ENCODE data around the gene PRRG2. TPM values are rescaled to one million over a fixed set of nuclear protein-coding genes. Genes with fewer than 3 reads are reported as not detected.

PRRG2 gene
- total and polyA plus RNA-seq, 9 of the 15 experiments (the other 6 are each of a cell fraction or from before 2014, with no cell fraction given), result 0.06 to 1.1 (median 0.33) TPM

GRCh38 chr19:49581007-49581508 is at the start of gene PRRG2 (continued):
- TF ChIP-seq, protein P1, sequence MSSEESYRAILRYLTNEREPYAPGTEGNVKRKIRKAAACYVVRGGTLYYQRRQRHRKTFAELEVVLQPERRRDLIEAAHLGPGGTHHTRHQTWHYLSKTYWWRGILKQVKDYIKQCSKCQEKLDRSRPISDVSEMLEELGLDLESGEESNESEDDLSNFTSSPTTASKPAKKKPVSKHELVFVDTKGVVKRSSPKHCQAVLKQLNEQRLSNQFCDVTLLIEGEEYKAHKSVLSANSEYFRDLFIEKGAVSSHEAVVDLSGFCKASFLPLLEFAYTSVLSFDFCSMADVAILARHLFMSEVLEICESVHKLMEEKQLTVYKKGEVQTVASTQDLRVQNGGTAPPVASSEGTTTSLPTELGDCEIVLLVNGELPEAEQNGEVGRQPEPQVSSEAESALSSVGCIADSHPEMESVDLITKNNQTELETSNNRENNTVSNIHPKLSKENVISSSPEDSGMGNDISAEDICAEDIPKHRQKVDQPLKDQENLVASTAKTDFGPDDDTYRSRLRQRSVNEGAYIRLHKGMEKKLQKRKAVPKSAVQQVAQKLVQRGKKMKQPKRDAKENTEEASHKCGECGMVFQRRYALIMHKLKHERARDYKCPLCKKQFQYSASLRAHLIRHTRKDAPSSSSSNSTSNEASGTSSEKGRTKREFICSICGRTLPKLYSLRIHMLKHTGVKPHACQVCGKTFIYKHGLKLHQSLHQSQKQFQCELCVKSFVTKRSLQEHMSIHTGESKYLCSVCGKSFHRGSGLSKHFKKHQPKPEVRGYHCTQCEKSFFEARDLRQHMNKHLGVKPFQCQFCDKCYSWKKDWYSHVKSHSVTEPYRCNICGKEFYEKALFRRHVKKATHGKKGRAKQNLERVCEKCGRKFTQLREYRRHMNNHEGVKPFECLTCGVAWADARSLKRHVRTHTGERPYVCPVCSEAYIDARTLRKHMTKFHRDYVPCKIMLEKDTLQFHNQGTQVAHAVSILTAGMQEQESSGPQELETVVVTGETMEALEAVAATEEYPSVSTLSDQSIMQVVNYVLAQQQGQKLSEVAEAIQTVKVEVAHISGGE (CRISPR knock-in tag; IDR thresholded peaks at IDR 0.05), result peak in 1 of 3 experiments; percentile 90; a peak in 1 of 6 replicates

- H3K4me2 ChIP-seq (ENCODE audit: insufficient read depth, low read length), result peak overlapping the region; percentile 92
- ATAC-seq (peak; percentile 93), FAIRE-seq (peak; percentile 42), DNase-seq (ENCODE audit: extremely low read depth in 1 of 4, low spot score in 3 of 4) (peak; percentile 83 to 86 (median 85))
- peak overlapping the region; percentile 69 to 94 for H3K9ac ChIP-seq (ENCODE audit: insufficient read depth in 1 of 2, low read depth in 2 of 2, low read length in 2 of 2)
- ChIA-PET CTCF (ENCODE audit: low intra/inter-chr PET ratio) (interaction anchor here (0.9 kb wide), 1 partner anchor 38 kb away, joined by 4 read pairs; no protein-coding TSS in a partner anchor), POLR2A (interaction anchor here (0.5 to 1.5 kb wide), 9 partner anchors 9 to 911 kb away, joined by 3 to 7 read pairs (median 3); partner anchors contain the start of gene RPS11)
- intact Hi-C loops (cut with micrococcal nuclease) (no loop called here), in situ Hi-C loops (cut with MboI) (no loop called here)
- no TSS peak for BruUV-seq (replicated peaks)
- H3K4me3 ChIP-seq, result peak overlapping the region; percentile 71
- H2AFZ ChIP-seq (ENCODE audit: low read depth, low read length), result peak overlapping the region; percentile 94
- H3K9me1 ChIP-seq (ENCODE audit: control insufficient read depth, insufficient read depth, low read length), result no peaks in the 10 kb centered on the region
- peak overlapping the region; percentile 73 for H3K27ac ChIP-seq (ENCODE audit: extremely low read depth, low read depth, low read length)
- peaks cover 11 to 30% of the 10 kb centered on the region in 2 experiments; a peak in 4 of 5 replicates for H3K4me1 ChIP-seq (replicated peaks in 1 of 2; ENCODE audit: control insufficient read depth in 2 of 2, insufficient read depth in 2 of 2, low read length in 2 of 2)
- no peaks in the 10 kb centered on the region for H4K20me1 ChIP-seq (replicated peaks; ENCODE audit: control insufficient read depth, insufficient read depth, low read length)
- no peaks in the 10 kb centered on the region for H3K27me3 ChIP-seq (ENCODE audit: control insufficient read depth in 2 of 2, insufficient read depth in 2 of 2, low read length in 2 of 2)
- H3K36me3 ChIP-seq (ENCODE audit: control insufficient read depth, insufficient read depth, low read length), result no peaks in the 10 kb centered on the region
- no peaks in the 10 kb centered on the region for H3K79me2 ChIP-seq (ENCODE audit: control insufficient read depth, insufficient read depth, low read length)
- no peaks in the 10 kb centered on the region for H3K9me3 ChIP-seq (replicated peaks; ENCODE audit: control insufficient read depth, insufficient read depth, low read depth, low read length)
- WGBS (ENCODE audit: insufficient coverage, low coverage, missing lambda C conversion rate), result 1% methylated on average over 51 of the region's 87 CpGs
- TF ChIP-seq TAF1 (IDR thresholded peaks at IDR 0.05; ENCODE audit: control insufficient read depth, extremely low read depth, insufficient read depth, low read length, severe bottlenecking) (peak; percentile 20), ZNF197 (CRISPR knock-in tag; IDR thresholded peaks at IDR 0.05; ENCODE audit: low read depth) (no peak), CTCF (IDR thresholded peaks at IDR 0.05 in 2 of 3, conservative IDR thresholded peaks at IDR 0.05 in 1 of 3; ENCODE audit: insufficient read depth in 2 of 3, low read depth in 1 of 3, low read length in 3 of 3) (peak; percentile 36 to 66 (median 37); a peak in 5 of 6 replicates), MXI1 (IDR thresholded peaks at IDR 0.05; ENCODE audit: low read depth, low read length) (peak; percentile 9; the same call in 1 of the 2 replicates), USF2 (CRISPR knock-in tag; IDR thresholded peaks at IDR 0.05) (peak; percentile 83), RUNX1 (IDR thresholded peaks at IDR 0.05; ENCODE audit: low read depth) (peak; percentile 62; the same call in 1 of the 2 replicates), VEZF1 (CRISPR knock-in tag; IDR thresholded peaks at IDR 0.05) (peak; percentile 82)
These were observed 47.3 kb upstream of the PRRG2 start for GRCh38 chr19:49533551-49534488.
